ENCODE data around the gene HPN.
A peak's percentile ranks its signal among the peaks of the same experiment; 100 is the strongest.

The HPN gene

DNA sequence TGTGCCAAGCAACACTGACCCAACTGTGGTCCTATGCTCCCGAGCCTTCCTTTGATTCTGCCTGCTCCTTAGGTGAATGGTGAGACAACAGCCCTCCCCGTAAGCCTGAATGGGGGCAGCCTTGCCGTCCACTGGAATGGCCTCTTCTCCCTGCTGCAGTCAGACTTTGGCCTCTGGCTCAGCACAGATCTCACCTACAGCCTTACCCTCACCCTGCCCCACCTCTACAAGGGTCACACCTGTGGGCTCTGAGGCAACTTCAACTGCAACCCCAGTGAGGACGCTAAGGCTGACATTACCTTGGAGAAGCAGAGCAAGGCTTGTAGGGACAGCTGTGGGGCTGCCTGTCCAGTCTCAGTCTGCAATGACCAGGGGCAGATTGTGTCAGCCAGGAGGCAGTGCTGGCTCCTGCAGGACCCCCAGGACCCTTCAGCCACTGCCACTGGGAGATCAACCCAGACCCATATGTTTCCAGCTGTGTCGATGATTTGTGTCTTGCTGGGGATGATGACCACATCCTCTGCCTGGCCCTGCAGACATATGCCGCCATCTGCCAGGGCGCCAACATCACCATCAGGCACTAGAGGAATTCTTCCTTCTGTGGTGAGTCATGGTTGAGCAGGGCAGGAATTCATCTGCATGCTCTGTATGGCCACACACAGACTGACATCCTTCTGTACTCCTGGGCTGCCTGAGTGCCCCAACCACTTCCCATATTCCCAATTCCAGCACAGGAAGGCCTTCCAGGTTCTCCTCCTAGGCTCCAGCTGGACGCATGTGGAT is 46.8 kb downstream of the HPN start:
- no peak overlapping the region for H3K4me3 ChIP-seq (replicated peaks in 1 of 2; ENCODE audit: low read depth in 2 of 2, low read length in 2 of 2)
- peak; percentile 73 to 85 for DNase-seq (ENCODE audit: low read depth in 2 of 2)
- TF ChIP-seq, protein P1, sequence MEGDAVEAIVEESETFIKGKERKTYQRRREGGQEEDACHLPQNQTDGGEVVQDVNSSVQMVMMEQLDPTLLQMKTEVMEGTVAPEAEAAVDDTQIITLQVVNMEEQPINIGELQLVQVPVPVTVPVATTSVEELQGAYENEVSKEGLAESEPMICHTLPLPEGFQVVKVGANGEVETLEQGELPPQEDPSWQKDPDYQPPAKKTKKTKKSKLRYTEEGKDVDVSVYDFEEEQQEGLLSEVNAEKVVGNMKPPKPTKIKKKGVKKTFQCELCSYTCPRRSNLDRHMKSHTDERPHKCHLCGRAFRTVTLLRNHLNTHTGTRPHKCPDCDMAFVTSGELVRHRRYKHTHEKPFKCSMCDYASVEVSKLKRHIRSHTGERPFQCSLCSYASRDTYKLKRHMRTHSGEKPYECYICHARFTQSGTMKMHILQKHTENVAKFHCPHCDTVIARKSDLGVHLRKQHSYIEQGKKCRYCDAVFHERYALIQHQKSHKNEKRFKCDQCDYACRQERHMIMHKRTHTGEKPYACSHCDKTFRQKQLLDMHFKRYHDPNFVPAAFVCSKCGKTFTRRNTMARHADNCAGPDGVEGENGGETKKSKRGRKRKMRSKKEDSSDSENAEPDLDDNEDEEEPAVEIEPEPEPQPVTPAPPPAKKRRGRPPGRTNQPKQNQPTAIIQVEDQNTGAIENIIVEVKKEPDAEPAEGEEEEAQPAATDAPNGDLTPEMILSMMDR (IDR thresholded peaks at IDR 0.05; ENCODE audit: low read depth, low read length): no peak

DNA sequence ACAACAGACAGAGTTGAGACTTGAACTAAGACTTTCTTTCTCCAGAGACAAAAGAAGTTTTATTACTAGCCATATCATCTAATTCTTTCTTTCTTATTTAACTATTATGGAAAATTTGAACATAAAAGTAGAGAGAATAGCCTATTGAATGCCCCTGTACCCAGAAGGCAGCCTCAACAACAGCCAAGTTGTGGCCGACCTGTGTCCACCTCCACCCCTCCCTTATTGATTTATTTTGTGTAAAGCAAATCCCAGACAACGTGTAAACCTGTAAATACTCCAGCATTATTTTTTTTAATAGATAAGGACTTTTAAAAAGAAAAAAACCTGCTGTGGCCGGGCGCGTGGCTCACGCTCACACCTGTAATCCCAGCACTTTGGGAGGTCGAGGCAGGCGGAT is 48.0 kb downstream of the HPN start:
- no peak for DNase-seq (ENCODE audit: low read depth in 2 of 2)
- TF ChIP-seq, protein P1 (IDR thresholded peaks at IDR 0.05; ENCODE audit: low read depth, low read length): no peak
- H3K4me3 ChIP-seq (replicated peaks in 1 of 2; ENCODE audit: low read depth in 2 of 2, low read length in 2 of 2): no peak overlapping the region

DNA sequence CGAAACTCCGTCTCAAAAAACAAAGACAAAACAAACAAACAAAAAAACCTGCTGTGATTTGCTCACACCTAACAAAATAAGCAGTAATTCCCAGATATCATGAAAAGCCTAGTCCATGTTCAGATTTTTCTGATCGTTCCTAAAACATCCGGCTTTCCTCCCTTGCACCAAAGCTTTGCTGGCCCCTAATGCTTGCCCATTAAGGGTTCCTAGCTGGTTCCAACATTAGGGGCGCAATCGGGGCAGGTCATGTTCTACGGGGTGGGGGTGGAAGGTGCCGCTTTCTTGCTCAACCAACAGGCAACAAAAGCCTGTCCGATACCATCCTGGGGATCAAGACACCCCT is 48.6 kb downstream of the HPN start:
- no peak for DNase-seq (ENCODE audit: low read depth in 2 of 2)
- TF ChIP-seq, protein P1 (IDR thresholded peaks at IDR 0.05; ENCODE audit: low read depth, low read length): no peak
- H3K4me3 ChIP-seq (replicated peaks in 1 of 2; ENCODE audit: low read depth in 2 of 2, low read length in 2 of 2): no peak overlapping the region

DNA sequence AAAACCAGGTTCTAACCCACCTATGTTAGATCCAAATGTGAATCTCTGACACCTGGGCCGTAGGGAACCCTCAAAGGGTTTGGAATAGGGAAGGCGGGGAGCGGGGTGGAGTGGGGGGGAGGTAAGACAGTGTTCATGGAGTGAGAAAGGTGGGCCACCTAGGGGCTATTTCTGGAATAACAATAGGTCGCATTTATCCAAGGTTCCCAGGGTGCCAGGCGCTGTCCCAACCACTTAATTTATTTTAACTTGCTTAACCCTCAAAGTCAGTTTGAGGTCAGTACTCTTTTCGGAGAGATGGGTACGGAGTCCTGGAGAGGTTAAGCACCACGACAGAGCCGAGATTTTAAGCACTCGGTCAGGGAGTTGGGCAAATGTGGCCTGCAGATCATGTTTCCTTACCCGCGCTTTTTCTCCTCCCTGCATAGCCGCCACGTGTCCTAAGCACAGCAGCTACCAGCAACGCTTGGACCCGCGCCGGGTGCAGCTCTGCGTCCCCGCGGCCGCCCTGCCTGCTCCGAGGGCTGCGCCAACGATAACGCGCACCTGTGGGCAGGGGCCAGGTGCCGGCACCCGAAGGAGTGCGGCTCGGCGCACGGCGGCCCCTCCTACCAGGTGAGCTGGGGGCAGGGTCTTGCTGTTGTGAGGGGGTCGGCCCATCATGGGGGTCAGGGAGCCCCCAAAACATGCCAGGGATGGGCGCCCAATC is 49.1 kb downstream of the HPN start:
- peak; percentile 71 to 78 for DNase-seq (ENCODE audit: low read depth in 2 of 2)
- TF ChIP-seq, protein P1 (IDR thresholded peaks at IDR 0.05; ENCODE audit: low read depth, low read length): peak; percentile 57
- no peak overlapping the region for H3K4me3 ChIP-seq (replicated peaks in 1 of 2; ENCODE audit: low read depth in 2 of 2, low read length in 2 of 2)

DNA sequence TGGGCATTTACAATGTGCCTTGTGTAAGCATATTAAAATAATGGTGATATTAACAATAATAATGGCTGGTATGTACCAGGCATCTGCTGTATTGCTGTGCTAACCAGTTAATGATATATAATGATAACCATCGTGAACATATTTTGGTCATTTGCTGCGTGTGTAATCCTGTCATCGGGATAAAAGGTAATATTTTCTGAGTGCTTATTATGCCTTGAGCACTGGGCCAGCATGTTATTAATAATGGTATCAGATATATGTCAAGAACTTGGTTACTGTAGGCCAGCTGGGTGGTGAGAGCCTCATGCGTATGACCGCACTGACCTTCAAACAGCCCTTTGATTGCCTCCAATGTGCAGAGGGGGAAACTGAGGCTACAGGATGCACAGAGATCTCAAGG is 51.9 kb downstream of the HPN start:
- TF ChIP-seq, protein P1 (IDR thresholded peaks at IDR 0.05; ENCODE audit: low read depth, low read length): no peak
- DNase-seq (ENCODE audit: low read depth in 2 of 2): no peak
- no peak overlapping the region for H3K4me3 ChIP-seq (replicated peaks in 1 of 2; ENCODE audit: low read depth in 2 of 2, low read length in 2 of 2)

DNA sequence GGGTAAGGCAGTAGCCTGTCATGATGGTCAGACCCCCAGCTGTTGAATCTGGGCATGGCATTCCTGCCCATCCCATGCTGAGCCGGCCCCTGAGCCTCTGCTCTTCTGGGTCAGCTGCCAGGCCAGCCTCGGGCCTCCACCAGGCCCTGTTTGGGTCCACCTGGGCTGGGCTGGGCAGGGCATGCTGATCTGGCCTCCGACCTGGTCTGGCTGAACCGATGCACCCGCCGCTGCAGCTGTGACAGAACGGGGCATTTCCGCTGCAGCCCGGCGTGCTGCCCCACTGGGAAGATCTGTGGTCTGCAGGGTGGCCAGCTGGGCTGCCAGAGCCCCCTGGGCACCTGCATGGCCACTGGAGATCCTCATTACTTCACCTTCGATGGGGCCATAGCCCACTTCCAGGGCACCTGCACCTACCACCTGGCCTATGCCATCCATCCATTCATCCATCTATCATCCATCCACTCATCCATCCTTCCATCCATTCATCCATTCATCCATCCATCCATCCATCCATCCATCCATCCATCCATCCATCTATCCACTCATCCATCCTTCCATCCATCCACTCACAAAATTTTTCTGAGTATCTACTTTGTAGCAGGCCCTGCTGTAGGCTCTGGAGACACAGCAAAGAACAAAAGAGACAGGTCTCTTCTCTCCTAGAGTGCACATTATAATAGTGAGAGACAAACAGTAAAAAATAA is 52.6 kb downstream of the HPN start:
- no peak for DNase-seq (ENCODE audit: low read depth in 2 of 2)
- TF ChIP-seq, protein P1 (IDR thresholded peaks at IDR 0.05; ENCODE audit: low read depth, low read length): no peak
- H3K4me3 ChIP-seq (replicated peaks in 1 of 2; ENCODE audit: low read depth in 2 of 2, low read length in 2 of 2): no peak overlapping the region

Measured in cardiac fibroblast (primary cell).